GM23338 (cell line): ENCODE results near the gene TPK1.

ENCODE experiments used
- CTCF ChIP-seq, 2 experiments: fragments of 200-600 bp in 1 of 2; sonication (generic) in 1 of 2; conservative IDR thresholded peaks; 2 replicates each; pipeline versions ENCODE4 v1.5.1 to v1.6.1; 2016 to 2017; ENCODE audit warnings: antibody characterized with exemption in 2 of 2, low read depth in 2 of 2, mild to moderate bottlenecking in 2 of 2, moderate library complexity in 1 of 2
- EZH2 ChIP-seq: fragments of 200-600 bp; sonication (generic); IDR thresholded peaks from one replicate; pipeline ENCODE4 v1.8.0; 2017; ENCODE audit warnings: antibody characterized with exemption, mild to moderate bottlenecking, low read depth; ENCODE audit not compliant: unreplicated experiment
- EZH2phosphoT487 ChIP-seq: fragments of 200-600 bp; sonication (generic); IDR thresholded peaks from one replicate; pipeline ENCODE4 v1.8.1; 2018; ENCODE audit warnings: antibody characterized with exemption; ENCODE audit not compliant: unreplicated experiment
- JUNB ChIP-seq: IDR thresholded peaks from one replicate; pipeline ENCODE4 v1.6.1; 2016; ENCODE audit warnings: antibody characterized with exemption; ENCODE audit not compliant: unreplicated experiment
- NANOG ChIP-seq: IDR thresholded peaks from 2 replicates; pipeline ENCODE4 v1.6.1; 2016; ENCODE audit warnings: antibody characterized with exemption, borderline replicate concordance
- REST ChIP-seq: IDR thresholded peaks from one replicate; pipeline ENCODE4 v1.6.1; 2018; ENCODE audit warnings: antibody characterized with exemption; ENCODE audit not compliant: unreplicated experiment
- ZNF114 ChIP-seq: fragments of 250-450 bp; sonication (Bioruptor Pico); IDR thresholded peaks from 2 replicates; pipeline ENCODE4 v1.5.0; 2020; ENCODE audit warnings: mild to moderate bottlenecking, moderate library complexity

GRCh38 chr7:144517749-144518148 lies 318.1 kb downstream of the TPK1 start:
- TF ChIP-seq CTCF (conservative IDR thresholded peaks at IDR 0.05; ENCODE audit: low read depth in 2 of 2) (no peak), NANOG (no peak), EZH2phosphoT487 (no peak), EZH2 (no peak), JUNB (no peak), REST (no peak), ZNF114 (no peak)
